Ramos (cell line): ENCODE measurements around the gene KCNB1.

Source experiments
- in situ Hi-C: fragments of 300-500 bp; cut with MboI; formaldehyde crosslinking; loops from one replicate; pipeline ENCODE4 v1.14.3; 2022; ENCODE audit warnings: low sequenced_read_pairs; ENCODE audit not compliant: unreplicated experiment

The KCNB1 gene

GRCh38 chr20:49396230-49396629 is 86.2 kb downstream of the KCNB1 start:
- in situ Hi-C loops, result no loop called here

- in situ Hi-C loops, result no loop called here
These were observed 86.8 kb downstream of the KCNB1 start for GRCh38 chr20:49395659-49396058.

GRCh38 chr20:49395183-49395582 is 87.3 kb downstream of the KCNB1 start:
- in situ Hi-C loops, result no loop called here

- in situ Hi-C loops, result no loop called here
These were observed 87.7 kb downstream of the KCNB1 start for GRCh38 chr20:49394757-49395156.

- in situ Hi-C loops, result no loop called here
These were observed 88.2 kb downstream of the KCNB1 start for GRCh38 chr20:49394264-49394663.

- in situ Hi-C loops, result no loop called here
These were observed 88.7 kb downstream of the KCNB1 start for GRCh38 chr20:49393803-49394202.

- in situ Hi-C loops, result no loop called here
These were observed 89.7 kb downstream of the KCNB1 start for GRCh38 chr20:49392745-49393144.

- in situ Hi-C loops, result no loop called here
These were observed 90.8 kb downstream of the KCNB1 start for GRCh38 chr20:49391404-49392245.

GRCh38 chr20:49389854-49390253 is 92.6 kb downstream of the KCNB1 start:
- in situ Hi-C loops, result no loop called here

- in situ Hi-C loops, result no loop called here
These were observed 93.7 kb downstream of the KCNB1 start for GRCh38 chr20:49388744-49389143.

- in situ Hi-C loops, result no loop called here
These were observed 94.9 kb downstream of the KCNB1 start for GRCh38 chr20:49387581-49387939.

- in situ Hi-C loops, result no loop called here
These were observed 95.5 kb downstream of the KCNB1 start for GRCh38 chr20:49386848-49387580.

GRCh38 chr20:49385465-49385864 is 97.0 kb downstream of the KCNB1 start:
- in situ Hi-C loops, result no loop called here

GRCh38 chr20:49384437-49385434 is 97.7 kb downstream of the KCNB1 start:
- in situ Hi-C loops, result no loop called here

GRCh38 chr20:49381558-49382493 is 100.6 kb downstream of the KCNB1 start:
- in situ Hi-C loops, result no loop called here

GRCh38 chr20:49380337-49380780 is 102.1 kb downstream of the KCNB1 start:
- in situ Hi-C loops, result no loop called here

GRCh38 chr20:49379338-49379737 is 103.1 kb downstream of the KCNB1 start:
- in situ Hi-C loops, result no loop called here

- in situ Hi-C loops, result no loop called here
These were observed 105.1 kb downstream of the KCNB1 start for GRCh38 chr20:49377326-49377725.

- in situ Hi-C loops, result no loop called here
These were observed 107.3 kb downstream of the KCNB1 start for GRCh38 chr20:49375170-49375569.
